A673 (cell line): ENCODE measurements around the gene SPATA24.

Experiments
- EZH2 ChIP-seq: fragments of 200-600 bp; sonication (generic); IDR thresholded peaks from 2 replicates; pipeline ENCODE4 v1.6.1; 2017; ENCODE audit warnings: borderline replicate concordance, low read depth, mild to moderate bottlenecking, mixed read lengths, antibody characterized with exemption, low read length; ENCODE audit not compliant: poor library complexity, severe bottlenecking
- TF ChIP-seq, protein P1 (sequence below): fragments of 300-800, 200-600 bp; sonication (generic); conservative IDR thresholded peaks from 2 replicates; pipeline ENCODE4 v1.5.1; 2017; ENCODE audit warnings: low read depth, mild to moderate bottlenecking, antibody characterized with exemption, low read length, moderate library complexity, mixed read lengths

DNA sequence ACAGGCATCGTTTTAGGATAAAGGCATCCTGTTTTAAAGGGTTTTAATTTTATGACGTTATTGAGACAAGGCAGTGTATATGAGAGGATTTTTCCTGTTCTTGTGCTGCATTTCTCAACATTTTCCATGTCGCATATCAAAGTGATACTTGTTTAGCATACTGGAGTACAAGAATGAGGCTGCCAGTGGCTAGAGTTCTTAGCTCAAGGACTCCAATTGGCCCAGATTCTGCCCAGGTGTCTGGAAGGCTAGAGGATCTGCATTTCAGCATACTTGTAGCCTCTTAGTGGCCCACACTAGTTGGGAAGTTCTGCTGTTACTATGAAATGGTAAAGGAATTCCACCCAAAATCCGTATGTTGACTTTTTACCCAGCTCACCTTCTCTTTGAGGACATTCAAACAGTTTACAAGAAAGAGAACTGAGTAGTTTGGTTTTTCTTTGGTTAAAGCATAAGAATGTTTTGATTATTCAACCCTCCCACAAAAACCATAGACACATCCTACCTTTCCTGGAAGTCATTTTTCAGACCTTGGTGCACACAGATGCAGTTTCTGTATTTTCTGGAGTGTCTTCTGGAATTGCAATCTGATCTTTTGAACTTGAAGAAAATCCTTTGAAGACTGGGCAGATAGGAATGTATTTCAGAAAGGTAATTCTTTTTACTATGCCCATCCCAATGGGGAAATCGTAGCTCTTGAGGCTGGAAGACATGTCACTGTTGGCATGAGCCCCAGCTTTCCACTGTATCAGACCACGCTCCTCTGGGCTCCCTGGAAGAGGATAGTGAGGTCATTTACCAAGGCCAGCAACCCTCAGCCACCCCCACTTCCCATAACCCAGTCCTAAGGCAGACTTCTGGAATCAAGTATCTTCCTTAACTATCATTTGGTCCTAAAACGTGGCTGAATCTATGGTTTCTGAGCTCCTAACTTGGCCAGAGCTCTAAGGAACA, 32.1 kb downstream of the SPATA24 start:
- TF ChIP-seq, protein P1, sequence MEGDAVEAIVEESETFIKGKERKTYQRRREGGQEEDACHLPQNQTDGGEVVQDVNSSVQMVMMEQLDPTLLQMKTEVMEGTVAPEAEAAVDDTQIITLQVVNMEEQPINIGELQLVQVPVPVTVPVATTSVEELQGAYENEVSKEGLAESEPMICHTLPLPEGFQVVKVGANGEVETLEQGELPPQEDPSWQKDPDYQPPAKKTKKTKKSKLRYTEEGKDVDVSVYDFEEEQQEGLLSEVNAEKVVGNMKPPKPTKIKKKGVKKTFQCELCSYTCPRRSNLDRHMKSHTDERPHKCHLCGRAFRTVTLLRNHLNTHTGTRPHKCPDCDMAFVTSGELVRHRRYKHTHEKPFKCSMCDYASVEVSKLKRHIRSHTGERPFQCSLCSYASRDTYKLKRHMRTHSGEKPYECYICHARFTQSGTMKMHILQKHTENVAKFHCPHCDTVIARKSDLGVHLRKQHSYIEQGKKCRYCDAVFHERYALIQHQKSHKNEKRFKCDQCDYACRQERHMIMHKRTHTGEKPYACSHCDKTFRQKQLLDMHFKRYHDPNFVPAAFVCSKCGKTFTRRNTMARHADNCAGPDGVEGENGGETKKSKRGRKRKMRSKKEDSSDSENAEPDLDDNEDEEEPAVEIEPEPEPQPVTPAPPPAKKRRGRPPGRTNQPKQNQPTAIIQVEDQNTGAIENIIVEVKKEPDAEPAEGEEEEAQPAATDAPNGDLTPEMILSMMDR: no peak
- TF ChIP-seq EZH2: no peak
